T-helper 9 cell (primary cell): Measurements from ENCODE around the gene SYT8.

ENCODE experiments used
- DNase-seq: peaks from one replicate; pipeline ENCODE4 v3.0.0-alpha.2; 2020

Gene SYT8

DNA sequence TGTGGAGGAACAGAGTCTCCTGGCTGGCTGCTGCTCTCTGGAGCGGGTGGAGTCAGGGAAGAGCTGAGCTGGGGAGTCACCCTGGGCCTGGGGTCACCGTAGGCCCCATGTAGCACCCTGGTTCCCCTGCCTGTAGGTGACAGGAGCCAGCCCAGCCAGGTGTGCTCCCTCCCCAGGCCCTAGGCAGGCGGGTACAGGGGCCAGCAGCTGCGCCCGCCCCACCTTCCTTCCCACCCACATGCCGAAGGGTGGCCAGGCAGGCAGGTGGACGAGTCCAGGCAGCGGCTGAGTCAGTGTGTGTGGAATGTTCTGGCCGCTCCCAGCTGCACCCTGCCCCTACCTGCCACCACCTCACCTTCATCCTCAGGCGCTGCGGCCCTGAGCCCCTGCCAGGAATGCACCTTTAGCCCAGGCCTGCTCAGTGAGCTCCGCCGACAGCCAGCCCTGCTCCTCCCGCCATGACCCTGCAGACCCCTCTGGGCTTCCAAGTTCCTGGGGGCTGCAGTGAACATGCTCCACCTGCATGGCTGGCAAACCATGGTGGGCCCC, 654 bp upstream of the SYT8 start:
- no peak for DNase-seq

DNA sequence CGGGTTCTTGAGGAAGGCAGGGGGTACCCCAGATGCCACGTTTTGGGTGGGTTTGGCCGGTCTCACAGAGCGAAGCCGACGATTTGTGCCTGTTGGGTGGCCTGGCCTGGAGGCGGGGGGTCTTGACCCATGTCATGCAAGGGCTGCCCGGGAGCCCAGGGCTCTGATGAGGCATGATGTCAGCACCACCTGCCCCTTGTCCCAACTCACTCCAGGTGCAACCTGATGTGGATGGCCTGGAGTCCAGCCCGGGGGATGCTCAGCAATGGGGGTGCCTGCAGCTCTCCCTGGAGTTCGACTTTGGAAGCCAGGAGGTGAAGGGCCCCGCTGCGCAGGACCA, 851 bp downstream of the SYT8 start:
- no peak for DNase-seq

DNA sequence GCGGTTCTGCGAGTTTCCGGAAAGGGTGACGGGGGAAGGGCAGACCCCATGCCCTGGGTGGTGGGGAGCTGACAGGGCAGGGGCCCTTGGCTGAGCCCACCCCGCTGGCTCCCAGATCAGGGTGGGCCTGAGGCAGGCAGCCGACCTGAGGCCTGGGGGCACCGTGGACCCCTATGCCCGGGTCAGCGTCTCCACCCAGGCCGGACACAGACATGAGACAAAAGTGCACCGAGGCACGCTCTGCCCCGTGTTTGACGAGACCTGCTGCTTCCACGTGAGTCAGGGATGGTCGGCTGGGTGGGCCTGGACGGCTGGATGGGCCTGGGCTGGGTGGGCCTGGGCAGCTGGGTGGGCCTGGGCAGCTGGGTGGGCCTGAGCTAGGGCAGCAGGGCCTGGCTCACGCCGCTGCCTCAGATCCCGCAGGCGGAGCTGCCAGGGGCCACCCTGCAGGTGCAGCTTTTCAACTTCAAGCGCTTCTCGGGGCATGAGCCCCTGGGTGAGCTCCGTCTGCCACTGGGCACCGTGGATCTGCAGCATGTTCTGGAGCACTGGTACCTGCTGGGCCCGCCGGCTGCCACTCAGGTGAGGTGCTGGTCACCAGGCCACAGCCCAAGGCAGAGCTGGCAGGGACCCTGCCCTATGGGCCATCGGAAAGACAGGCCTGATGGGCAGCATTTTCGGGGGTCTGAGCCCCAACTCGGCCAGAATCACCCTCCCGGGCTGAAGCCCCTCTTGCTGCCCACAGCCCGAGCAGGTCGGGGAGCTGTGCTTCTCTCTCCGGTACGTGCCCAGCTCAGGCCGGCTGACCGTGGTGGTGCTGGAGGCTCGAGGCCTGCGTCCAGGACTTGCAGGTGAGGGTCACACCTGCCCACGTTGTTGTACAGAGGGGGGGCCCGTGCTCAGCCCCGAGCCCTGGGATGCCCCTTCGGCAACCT, 1.5 kb downstream of the SYT8 start:
- no peak for DNase-seq

DNA sequence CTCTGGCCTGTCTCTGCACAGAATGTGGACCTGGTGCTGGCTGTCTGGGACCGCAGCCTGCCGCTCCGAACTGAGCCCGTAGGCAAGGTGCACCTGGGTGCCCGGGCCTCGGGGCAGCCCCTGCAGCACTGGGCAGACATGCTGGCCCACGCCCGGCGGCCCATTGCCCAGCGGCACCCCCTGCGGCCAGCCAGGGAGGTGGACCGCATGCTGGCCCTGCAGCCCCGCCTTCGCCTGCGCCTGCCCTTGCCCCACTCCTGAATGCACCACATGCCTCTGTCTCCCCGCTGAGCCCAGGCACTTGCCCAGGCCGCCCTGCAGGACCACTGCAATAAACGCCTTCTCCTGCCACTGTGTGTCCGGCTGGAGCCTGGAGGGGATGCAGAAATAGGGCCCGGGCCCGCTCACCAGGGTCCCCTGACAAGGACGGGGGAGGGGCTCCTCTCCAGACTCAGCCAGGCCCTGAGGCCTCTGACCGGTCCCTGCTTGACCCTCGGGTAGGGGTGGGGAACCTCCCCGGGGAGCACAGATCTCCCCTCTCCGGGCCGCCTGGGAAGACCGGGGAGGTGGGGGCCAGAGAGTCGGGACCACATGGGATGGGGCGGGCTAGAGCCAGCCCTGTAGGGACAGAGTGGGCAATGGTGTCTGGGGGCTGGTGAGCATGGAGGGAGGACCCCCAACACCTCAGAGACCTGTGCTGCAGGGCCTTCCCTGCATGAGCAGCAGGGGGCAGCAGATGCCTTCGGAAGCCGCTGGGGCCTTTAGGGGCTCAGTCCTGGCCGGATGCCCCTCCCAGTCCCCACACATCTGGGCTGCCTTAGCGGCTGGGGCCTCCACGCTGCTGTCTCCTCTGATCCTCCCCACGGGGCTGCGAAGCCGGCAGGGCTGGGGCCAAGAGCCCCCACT, 2.6 kb downstream of the SYT8 start:
- peak; percentile 72 for DNase-seq

GRCh38 chr11:1838077-1838425, 3.3 kb downstream of the SYT8 start:
- no peak for DNase-seq

DNA sequence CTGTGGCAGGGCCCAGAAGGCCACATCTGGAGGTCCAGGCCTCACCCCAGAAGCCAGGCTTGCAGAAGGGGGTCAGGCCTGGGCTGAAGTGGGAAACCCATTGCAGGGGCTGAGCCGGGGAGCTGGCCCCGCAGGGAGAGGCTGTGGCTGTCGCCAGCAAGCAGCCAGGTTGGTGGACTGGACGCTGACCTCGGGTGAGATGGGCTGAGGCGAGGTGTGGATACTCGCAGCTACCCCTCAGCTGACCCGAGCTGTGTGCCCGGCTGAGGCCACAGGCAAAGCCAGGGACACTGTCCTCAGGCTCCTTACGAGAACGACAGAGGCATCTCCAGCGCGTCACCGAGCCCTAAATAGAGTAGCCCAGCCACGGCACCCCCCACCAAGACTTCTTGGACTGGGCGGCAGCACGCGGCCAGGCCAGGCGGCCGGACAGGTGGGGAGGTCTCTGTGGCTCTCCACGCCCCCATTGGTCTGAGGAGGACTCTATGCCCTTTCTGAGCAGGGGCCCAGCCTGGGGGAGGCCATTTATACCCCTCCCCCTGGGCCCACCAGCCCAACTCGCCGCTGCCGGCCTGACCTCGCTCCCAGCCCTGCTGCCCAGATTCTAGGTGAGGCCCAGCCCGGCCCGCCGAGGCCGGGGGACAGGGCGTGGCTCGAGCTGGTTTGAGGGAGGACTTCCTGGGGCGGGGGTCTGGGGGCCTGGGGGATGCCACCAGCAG, 3.8 kb downstream of the SYT8 start, which contains the start of gene TNNI2:
TSS of gene TNNI2 (plus strand) at position 556 of the 719 bp plus-strand sequence. CDS start 716 bp downstream, outside the sequence.
- DNase-seq = no peak

GRCh38 chr11:1839204-1839923, 4.6 kb downstream of the SYT8 start:
- DNase-seq = no peak

GRCh38 chr11:1839924-1840779, 5.4 kb downstream of the SYT8 start:
- DNase-seq = no peak

DNA sequence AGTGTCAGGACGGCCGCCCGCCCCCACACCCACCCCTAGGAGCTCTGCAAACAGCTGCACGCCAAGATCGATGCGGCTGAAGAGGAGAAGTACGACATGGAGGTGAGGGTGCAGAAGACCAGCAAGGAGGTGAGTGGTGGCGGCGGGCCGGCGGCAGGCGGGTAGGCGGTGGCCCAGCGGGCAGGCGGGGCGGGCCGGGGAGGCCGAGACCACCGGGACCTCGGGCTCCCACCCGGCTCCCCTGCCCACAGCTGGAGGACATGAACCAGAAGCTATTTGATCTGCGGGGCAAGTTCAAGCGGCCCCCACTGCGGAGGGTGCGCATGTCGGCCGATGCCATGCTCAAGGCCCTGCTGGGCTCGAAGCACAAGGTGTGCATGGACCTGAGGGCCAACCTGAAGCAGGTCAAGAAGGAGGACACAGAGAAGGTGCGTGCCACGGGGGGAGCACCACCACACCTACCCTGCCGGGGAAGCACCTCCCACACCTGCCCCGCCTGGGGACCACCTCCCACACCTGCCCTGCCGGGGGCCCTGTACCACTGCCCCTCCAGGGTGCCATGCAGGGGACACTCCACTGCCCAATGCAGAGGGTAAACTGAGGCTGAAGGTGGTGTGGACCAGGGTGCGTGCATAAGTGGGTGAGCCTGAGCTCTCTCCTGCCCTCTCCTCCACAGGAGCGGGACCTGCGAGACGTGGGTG, 6.1 kb downstream of the SYT8 start:
- DNase-seq = no peak

DNA sequence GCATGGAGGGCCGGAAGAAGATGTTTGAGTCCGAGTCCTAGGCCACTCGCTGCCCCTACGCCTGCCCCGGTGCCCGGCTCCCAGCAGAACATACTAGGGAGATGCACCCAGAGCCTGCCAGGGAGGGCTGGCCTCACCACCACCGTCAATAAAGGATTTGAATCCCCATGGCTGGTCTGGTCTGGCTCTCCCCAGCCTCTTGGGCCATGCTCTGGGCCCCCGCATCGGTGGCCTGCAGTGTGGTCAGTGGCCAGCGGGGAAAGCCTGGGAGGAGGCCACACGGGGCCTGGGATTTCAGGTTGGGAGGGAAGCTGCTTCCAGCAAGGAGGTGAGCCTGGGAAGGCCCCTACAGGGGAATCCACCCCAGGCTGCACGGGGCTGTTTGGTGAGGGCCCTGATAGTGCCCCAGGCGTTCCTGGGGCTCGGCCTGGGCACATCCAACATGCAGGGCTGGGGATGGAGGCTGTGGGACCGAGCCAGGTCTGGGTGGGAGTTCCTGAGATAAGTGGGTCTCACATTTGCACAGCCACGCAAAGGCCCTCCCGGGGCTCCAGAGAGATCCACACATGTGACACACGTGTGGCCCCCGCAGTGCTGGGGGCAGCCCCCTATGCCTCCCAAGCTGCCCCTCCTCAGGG, 6.8 kb downstream of the SYT8 start:
- DNase-seq = no peak

DNA sequence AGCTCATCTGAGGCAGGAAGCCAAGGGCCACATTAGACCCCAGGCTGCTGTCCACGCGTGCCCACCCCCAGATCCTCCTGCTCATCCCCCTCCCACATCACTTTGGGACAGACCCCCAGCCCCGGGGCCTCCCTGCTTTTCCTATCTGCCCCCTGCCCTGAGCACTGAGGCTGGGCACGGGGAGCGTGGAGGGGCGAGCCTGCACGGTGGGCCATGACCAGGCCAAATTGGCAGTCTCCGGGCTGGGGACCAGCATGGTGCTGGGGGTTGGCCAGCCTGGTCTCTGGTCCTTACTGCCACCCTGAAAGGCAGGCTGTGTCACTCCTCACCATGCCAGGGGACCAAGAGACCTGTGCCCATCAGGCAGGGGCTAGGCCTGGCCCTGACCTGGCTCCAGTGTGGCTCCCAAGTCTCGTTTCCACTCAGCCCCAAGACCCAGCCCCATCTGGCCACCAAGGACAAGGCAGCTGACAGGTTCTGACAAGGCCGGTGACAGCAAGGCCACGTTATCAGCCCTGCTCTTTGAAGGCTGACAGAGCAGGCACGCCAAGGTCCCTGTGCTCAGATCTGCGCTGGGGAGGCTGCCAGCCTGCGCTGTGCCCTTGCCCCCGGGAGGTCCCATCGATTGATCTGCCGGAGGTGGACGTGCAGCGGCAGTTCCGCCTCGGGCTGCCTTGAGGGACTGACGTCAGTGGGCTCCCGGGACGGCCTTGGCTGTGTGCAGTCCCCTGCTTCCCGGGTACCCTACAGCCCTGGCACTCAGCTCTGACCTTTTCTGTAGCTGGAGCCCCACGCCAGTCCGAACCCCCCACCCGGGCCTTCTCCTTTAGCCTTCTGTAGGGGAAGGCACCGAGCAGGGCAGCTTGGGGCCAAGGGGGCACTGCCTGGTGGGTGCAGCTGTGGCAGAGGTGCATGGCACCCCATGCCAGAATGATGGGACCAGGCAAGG, 7.6 kb downstream of the SYT8 start:
- DNase-seq = no peak

DNA sequence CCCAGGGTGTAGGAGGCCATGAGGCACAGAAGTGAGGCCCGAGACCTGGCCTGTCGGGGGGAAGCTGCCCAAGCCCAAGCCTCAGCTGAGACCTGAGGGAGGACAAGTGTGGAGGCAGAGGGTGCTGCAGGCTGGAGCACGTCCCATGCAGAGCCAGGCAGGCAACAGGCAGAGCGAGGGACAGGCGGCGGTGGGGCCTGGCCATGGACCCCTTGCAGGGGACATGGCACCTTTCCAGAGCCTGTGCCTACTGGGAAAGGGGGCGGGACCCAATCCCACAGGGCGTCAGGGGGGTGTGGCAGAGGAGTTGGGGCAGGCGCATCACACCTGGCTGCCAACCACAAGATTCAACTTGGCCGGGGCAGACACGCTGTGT, 8.3 kb downstream of the SYT8 start:
- no peak for DNase-seq

DNA sequence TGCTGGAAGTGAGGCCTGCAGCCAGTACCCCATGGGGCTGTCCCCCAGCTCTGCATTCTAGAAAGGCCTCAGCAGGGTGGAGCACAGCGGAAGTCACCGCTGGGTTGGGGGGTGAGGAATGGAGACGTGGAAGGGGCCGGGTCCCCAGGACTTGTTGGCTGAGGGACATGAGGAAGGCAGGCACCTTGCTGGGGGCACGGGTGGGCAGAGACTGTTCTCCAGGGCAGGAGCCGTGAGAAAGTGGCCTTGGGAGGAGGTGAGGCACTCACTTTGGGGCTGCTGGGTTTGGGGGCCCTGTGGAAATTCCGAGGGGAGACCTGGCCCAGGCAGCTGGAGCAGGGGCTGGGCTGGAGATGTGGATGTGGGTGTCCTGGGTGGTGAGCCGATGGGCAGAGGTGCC, 9.0 kb downstream of the SYT8 start:
- DNase-seq = no peak

DNA sequence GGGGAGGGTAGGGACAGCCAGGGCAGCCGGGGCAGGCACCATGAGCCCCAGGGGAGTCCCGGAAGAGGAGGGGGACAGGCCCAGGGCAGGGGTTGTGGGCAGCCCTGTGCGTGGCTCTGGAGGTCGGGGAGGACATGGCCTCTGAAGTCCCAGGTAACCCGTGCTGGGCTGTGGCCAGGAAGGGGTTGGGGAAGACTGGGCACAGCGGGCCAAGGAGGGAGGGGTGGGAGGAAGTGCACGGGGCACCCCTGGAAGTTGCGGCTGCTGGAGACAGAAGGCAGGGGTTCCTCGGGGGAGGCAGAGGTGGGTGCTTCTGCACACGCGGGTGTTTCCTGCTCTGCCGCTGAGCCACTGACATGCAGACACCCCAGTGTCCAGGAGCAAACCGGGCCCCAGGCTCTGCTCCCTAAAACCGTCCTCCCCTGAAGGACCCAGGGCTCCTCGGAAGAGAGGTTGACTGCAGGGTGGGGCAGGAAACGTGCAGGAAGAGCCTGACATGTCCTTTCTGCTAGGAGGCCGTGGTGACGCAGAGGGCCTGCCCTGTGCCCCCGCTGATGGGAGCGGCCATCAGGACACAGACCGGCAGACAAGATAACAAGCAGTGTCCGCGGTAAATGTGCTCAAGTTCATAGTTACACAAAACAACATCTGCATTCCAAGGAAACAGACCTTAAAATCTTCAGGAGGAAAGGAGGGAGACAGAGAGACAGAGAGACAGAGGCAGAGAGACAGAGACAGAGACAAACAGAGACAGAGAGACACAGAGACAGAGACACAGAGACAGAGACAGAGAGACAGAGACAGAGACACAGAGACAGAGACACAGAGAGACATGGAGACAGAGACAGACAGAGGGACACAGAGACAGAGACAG, 9.7 kb downstream of the SYT8 start:
- DNase-seq = no peak

DNA sequence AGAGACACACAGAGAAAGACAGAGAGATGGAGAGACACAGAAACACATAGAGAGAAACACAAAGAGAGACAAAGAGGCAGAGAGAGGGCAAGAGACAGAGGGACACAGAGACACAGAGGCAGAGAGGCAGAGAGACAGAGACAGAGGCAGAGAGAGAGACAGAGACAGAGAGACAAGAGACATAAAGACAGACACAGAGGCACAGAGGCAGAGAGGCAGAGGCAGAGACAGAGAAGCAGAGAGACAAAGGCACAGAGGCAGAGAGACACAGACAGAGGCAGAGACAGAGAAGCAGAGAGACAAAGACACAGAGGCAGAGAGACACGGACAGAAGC, 10.3 kb downstream of the SYT8 start:
- DNase-seq = no peak

- DNase-seq = no peak
Observed at GRCh38 chr11:1845561-1846452, 11.0 kb downstream of the SYT8 start.

DNA sequence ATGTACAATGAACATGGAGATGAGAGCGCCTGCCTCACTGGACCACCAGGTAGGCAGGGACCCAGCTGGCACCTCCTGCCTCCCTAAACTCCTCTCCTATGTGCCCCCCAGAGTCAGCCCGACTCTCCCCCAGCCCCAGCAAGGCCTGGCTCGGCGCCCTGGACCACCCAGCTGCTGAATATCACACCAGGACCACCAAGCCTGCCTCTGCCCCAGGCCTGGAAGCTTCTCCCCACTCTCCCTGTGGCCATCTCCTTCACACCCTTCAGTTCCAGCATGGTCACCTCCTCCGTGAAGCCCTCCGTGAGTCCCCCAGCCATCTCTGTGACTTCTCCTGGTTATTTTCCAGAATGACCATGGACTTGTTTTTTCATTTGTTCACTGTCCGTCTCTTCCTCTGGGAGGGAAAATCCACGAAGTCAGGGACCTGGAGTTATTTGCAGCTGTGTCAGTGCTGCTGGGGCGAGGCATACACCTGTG, 11.7 kb downstream of the SYT8 start:
- DNase-seq = no peak
